ENCODE results near the gene AP4S1.

Gene AP4S1

DNA sequence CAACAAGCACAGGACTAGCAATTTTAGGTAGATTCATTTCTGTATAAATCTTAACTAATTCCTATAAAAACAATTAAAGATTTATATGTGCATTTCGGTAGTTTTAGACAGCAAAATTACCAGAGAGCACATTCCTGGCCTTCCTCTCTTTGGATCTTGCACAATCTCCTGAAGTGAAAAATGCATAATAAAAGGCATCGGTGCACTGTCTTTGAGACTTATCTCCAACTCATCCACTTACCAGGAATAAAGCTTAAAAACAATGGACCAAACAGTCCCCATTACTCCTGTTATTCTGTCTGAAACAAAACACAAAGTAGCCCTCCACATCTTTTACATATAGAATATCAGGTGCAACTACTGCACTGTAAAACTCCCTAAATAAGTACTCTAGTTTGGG, 112.9 kb downstream of the AP4S1 start:
- no peak overlapping the region for H3K4me3 ChIP-seq (ENCODE audit: low read length)
- H3K4me1 ChIP-seq (ENCODE audit: control insufficient read depth, low read length): no peaks in the 10 kb centered on the region
- no peaks in the 10 kb centered on the region for H3K9me3 ChIP-seq (ENCODE audit: control insufficient read depth, insufficient read depth, low read length)
- no peaks in the 10 kb centered on the region for H4K20me1 ChIP-seq (ENCODE audit: control insufficient read depth, insufficient read depth, low read depth, low read length)
- H3K9me2 ChIP-seq (replicated peaks; ENCODE audit: control insufficient read depth, low read length): no peaks in the 10 kb centered on the region
- TF ChIP-seq, protein P1, sequence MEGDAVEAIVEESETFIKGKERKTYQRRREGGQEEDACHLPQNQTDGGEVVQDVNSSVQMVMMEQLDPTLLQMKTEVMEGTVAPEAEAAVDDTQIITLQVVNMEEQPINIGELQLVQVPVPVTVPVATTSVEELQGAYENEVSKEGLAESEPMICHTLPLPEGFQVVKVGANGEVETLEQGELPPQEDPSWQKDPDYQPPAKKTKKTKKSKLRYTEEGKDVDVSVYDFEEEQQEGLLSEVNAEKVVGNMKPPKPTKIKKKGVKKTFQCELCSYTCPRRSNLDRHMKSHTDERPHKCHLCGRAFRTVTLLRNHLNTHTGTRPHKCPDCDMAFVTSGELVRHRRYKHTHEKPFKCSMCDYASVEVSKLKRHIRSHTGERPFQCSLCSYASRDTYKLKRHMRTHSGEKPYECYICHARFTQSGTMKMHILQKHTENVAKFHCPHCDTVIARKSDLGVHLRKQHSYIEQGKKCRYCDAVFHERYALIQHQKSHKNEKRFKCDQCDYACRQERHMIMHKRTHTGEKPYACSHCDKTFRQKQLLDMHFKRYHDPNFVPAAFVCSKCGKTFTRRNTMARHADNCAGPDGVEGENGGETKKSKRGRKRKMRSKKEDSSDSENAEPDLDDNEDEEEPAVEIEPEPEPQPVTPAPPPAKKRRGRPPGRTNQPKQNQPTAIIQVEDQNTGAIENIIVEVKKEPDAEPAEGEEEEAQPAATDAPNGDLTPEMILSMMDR (IDR thresholded peaks at IDR 0.05; ENCODE audit: low read depth, low read length, poor library complexity, severe bottlenecking): no peak
- no peak for TF ChIP-seq EZH2phosphoT487 (IDR thresholded peaks at IDR 0.05; ENCODE audit: borderline replicate concordance, low read length)
- no peaks in the 10 kb centered on the region for H3K27me3 ChIP-seq (ENCODE audit: control insufficient read depth, low read length)
- H3K36me3 ChIP-seq (ENCODE audit: control insufficient read depth, low read length): peaks cover 75% of the 10 kb centered on the region
- H3F3A ChIP-seq (ENCODE audit: control insufficient read depth, insufficient read depth): peaks cover 6% of the 10 kb centered on the region; the same call in 1 of the 2 replicates
- no peak overlapping the region for H3K27ac ChIP-seq (ENCODE audit: low read depth, low read length)
- H3K79me2 ChIP-seq (ENCODE audit: control insufficient read depth, low read length): no peaks in the 10 kb centered on the region
- no peak overlapping the region for H3K4me2 ChIP-seq (ENCODE audit: low read length)

DNA sequence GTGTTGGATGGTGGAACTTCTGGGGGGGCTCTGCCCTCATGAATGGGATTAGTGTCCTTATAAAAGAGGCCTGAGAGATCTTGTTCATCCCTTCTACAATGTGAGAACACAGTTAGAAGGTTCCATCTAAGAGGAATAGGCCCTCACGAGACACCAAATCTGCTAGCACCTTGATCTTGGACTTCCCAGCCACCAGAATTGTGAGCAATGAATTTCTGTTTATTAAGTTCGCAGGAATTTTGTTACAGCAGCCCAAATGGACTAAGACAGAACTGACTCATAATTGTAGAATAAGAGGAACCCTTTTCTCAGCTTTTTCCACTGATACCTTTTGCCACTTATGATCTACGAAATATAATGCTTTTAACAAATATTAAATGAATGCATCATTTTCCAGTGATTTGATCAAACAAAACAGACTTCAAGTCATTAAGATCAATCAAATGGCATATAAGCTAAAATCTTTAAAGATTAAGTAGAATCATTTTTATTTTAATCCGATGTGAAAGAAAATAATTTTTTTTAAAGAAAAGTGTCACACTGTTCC, 113.9 kb downstream of the AP4S1 start:
- Histone ChIP-seq H3K9me2 (replicated peaks; ENCODE audit: control insufficient read depth, low read length) (no peaks in the 10 kb centered on the region), H3K4me1 (ENCODE audit: control insufficient read depth, low read length) (no peaks in the 10 kb centered on the region), H3K36me3 (ENCODE audit: control insufficient read depth, low read length) (peaks cover 73% of the 10 kb centered on the region), H3K27ac (ENCODE audit: low read depth, low read length) (no peak overlapping the region), H3K9me3 (ENCODE audit: control insufficient read depth, insufficient read depth, low read length) (no peaks in the 10 kb centered on the region), H3K4me3 (ENCODE audit: low read length) (no peak overlapping the region), H4K20me1 (ENCODE audit: control insufficient read depth, insufficient read depth, low read depth, low read length) (no peaks in the 10 kb centered on the region), H3F3A (ENCODE audit: control insufficient read depth, insufficient read depth) (no peaks in the 10 kb centered on the region), H3K27me3 (ENCODE audit: control insufficient read depth, low read length) (no peaks in the 10 kb centered on the region), H3K79me2 (ENCODE audit: control insufficient read depth, low read length) (no peaks in the 10 kb centered on the region), H3K4me2 (ENCODE audit: low read length) (no peak overlapping the region)
- TF ChIP-seq EZH2phosphoT487 (IDR thresholded peaks at IDR 0.05; ENCODE audit: borderline replicate concordance, low read length): no peak

DNA sequence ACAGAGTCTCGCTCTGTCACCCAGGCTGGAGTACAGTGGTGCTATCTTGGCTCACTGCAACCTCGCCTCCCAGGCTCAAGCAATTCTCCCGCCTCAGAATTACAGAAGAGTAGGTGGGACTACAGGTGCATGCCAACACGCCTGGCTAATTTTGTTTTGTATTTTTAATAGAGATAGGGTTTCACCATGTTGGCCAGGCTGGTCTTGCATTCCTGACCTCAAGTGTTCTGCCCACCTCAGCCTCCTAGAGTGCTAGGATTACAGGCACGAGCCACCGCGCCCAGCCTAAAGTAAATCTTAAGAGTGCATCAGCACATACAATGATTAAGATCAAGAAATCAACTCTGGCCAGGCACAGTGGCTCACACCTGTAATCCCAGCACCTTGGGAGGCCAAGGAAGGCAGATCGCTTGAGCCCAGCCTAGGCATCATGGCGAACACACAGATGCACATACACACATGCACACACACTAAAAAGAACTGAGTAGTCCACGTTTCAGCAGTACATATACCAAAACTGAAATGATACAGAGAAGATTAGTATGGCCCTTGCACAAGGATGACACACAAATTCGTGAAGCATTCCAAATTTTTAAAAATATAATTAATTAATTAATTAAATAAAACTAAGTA, 117.1 kb downstream of the AP4S1 start:
- peaks cover 76% of the 10 kb centered on the region for H3K36me3 ChIP-seq (ENCODE audit: control insufficient read depth, low read length)
- H3K27ac ChIP-seq (ENCODE audit: low read depth, low read length): no peak overlapping the region
- no peaks in the 10 kb centered on the region for H3K9me2 ChIP-seq (replicated peaks; ENCODE audit: control insufficient read depth, low read length)
- no peak overlapping the region for H3K4me2 ChIP-seq (ENCODE audit: low read length)
- TF ChIP-seq EZH2phosphoT487 (IDR thresholded peaks at IDR 0.05; ENCODE audit: borderline replicate concordance, low read length): no peak
- TF ChIP-seq, protein P1 (IDR thresholded peaks at IDR 0.05; ENCODE audit: low read depth, low read length, poor library complexity, severe bottlenecking): no peak
- H3K4me1 ChIP-seq (ENCODE audit: control insufficient read depth, low read length): no peaks in the 10 kb centered on the region
- no peaks in the 10 kb centered on the region for H4K20me1 ChIP-seq (ENCODE audit: control insufficient read depth, insufficient read depth, low read depth, low read length)
- H3K79me2 ChIP-seq (ENCODE audit: control insufficient read depth, low read length): no peaks in the 10 kb centered on the region
- no peak overlapping the region for H3K4me3 ChIP-seq (ENCODE audit: low read length)
- no peaks in the 10 kb centered on the region for H3K27me3 ChIP-seq (ENCODE audit: control insufficient read depth, low read length)
- no peaks in the 10 kb centered on the region for H3K9me3 ChIP-seq (ENCODE audit: control insufficient read depth, insufficient read depth, low read length)
- 0 out of 2 replicates have a peak, but pooled peaks cover 3% of the 10 kb centered on the region for H3F3A ChIP-seq (ENCODE audit: control insufficient read depth, insufficient read depth)
